Right lobe of liver (tissue), 4 donors: ENCODE data around the gene MINK1.

ENCODE experiments used
- CTCF ChIP-seq, 4 donors: fragments of 200-600 bp in 3 of 4; fragments of 450-650 bp in 1 of 4; IDR thresholded peaks; one replicate each; pipeline versions ENCODE4 v1.5.1 to v1.8.0; 2016 to 2022; ENCODE audit warnings: antibody characterized with exemption in 4 of 4, mild to moderate bottlenecking in 2 of 4
- POLR2A ChIP-seq: fragments of 450-650 bp; IDR thresholded peaks from one replicate; pipeline ENCODE4 v1.6.1; 2017; ENCODE audit warnings: antibody characterized with exemption, mild to moderate bottlenecking
- donor health status: DM: no; HTN: no; CAD: no.
- donor health status: DM: no; HTN: no; CAD: no.
- donor health status: DM: no; HTN: yes; CAD: no.

- TF ChIP-seq POLR2A (no peak), CTCF (IDR thresholded peaks at IDR 0.05) (no peak)
These were observed 112.8 kb downstream of the MINK1 start for GRCh38 chr17:4945944-4946280.
